Gastrocnemius medialis (tissue), 4 donors: Measurements from ENCODE around the gene CACNA2D3. TPM values are rescaled to one million over a fixed set of nuclear protein-coding genes. Genes with fewer than 3 reads are reported as not detected.
A peak's percentile ranks its signal among the peaks of the same experiment; 100 is the strongest.

Experiments
- ATAC-seq, 2 donors: fragments of 150-250 bp; one replicate each; pipeline ENCODE4 v1.9.1; 2016
- DNase-seq, 2 donors: peaks; one replicate each; pipeline ENCODE4 v3.0.0-alpha.2; 2019
- H3K27ac ChIP-seq, 4 donors: fragments of 200-600 bp; sonication (generic); 1 replicate in 1 of 4; 2 replicates in 3 of 4; pipeline ENCODE4 v1.5.1; 2016 to 2018; ENCODE audit warnings: mild to moderate bottlenecking in 2 of 4, moderate library complexity in 1 of 4
- H3K27me3 ChIP-seq, 3 donors: fragments of 200-600 bp; sonication (generic) in 2 of 3; 1 replicate in 1 of 3; 2 replicates in 2 of 3; pipeline versions ENCODE4 v1.5.1 to v1.6.0; 2016 to 2019; ENCODE audit warnings: mild to moderate bottlenecking in 1 of 3, moderate library complexity in 1 of 3
- H3K36me3 ChIP-seq, 2 donors: fragments of 200-600 bp; sonication (generic) in 1 of 2; one replicate each; pipeline ENCODE4 v1.5.1; 2017 to 2018
- H3K4me1 ChIP-seq, 2 donors: fragments of 200-600 bp; sonication (generic) in 1 of 2; one replicate each; pipeline ENCODE4 v1.5.1; 2016 to 2017; ENCODE audit warnings: mild to moderate bottlenecking in 2 of 2
- H3K4me3 ChIP-seq, 4 donors: fragments of 200-600 bp; sonication (generic) in 3 of 4; 1 replicate in 1 of 4; 2 replicates in 3 of 4; pipeline ENCODE4 v1.5.1; 2016 to 2019; ENCODE audit warnings: mild to moderate bottlenecking in 2 of 4
- H3K9me3 ChIP-seq, 3 donors: fragments of 200-600 bp; sonication (generic) in 2 of 3; 1 replicate in 1 of 3; 2 replicates in 2 of 3; pipeline ENCODE4 v1.5.1; 2016 to 2019
- CTCF ChIP-seq, 5 experiments: fragments of 450-650 bp in 3 of 5; fragments of 200-600 bp in 2 of 5; sonication (generic) in 2 of 5; IDR thresholded peaks in 4 of 5; conservative IDR thresholded peaks in 1 of 5; 1 replicate in 4 of 5; 2 replicates in 1 of 5; pipeline ENCODE4 v1.5.1; 2016 to 2019; ENCODE audit warnings: antibody characterized with exemption in 5 of 5, mild to moderate bottlenecking in 3 of 5, moderate library complexity in 3 of 5
- POLR2A ChIP-seq, 2 donors: fragments of 450-650 bp; IDR thresholded peaks; one replicate each; pipeline ENCODE4 v1.6.1; 2017; ENCODE audit warnings: antibody characterized with exemption in 2 of 2, mild to moderate bottlenecking in 2 of 2, moderate library complexity in 2 of 2
- in situ Hi-C, 4 donors: fragments of 200-750 bp; cut with MboI; loops; one replicate each; pipeline versions ENCODE4 v1.15.0 to v1.8.0; 2017; ENCODE audit warnings: low sequenced_read_pairs in 4 of 4
- intact Hi-C: fragments of 100-400 bp; cut with DNase I; formaldehyde crosslinking; loops from one replicate; pipeline ENCODE4 v1.15.1; 2023; ENCODE audit warnings: low total_unique reads
- total RNA-seq, 4 donors: library from RNA; depleted of rRNA; stranded (reverse); fragments of >200 nt; gene quantifications; one replicate each; pipeline versions ENCODE4 v1.1.0 to v1.2.3, GENCODE V29; 2016

The CACNA2D3 gene
- total RNA-seq: 10 to 100 TPM in 1 of 4 donors, 1 to 10 TPM in 3; 4.7 to 14.4 (median 7.1) TPM

GRCh38 chr3:54122324-54123002 is at the start of gene CACNA2D3:
TSS of gene CACNA2D3 (plus strand) at chr3:54122552.
- in situ Hi-C loops (no loop called here), intact Hi-C loops (loop anchor here (5.0 kb wide), 2 partner anchors 230 to 235 kb away; partner anchors contain the start of gene SELENOK)
- Histone ChIP-seq H3K36me3 (no peaks in the 10 kb centered on the region), H3K4me1 (peaks cover 18 to 27% of the 10 kb centered on the region in 2 donors), H3K4me3 (peak within 1 kb of the TSS; percentile 64 to 79 (median 78)), H3K9me3 (no peaks in the 10 kb centered on the region), H3K27me3 (no peaks in the 10 kb centered on the region), H3K27ac (peak within 1 kb of the TSS; percentile 83 to 87 (median 86))
- TF ChIP-seq POLR2A (IDR thresholded peaks at IDR 0.05) (peak; percentile 42 to 65), CTCF (IDR thresholded peaks at IDR 0.05 in 4 of 5, conservative IDR thresholded peaks at IDR 0.05 in 1 of 5) (no peak)
- ATAC-seq: peak; percentile 65 to 68
- DNase-seq: peak; percentile 57 to 58

- no peaks in the 10 kb centered on the region for H3K9me3 ChIP-seq
- intact Hi-C loops: no loop called here
Observed at GRCh38 chr3:54073386-54073785, 49.0 kb upstream of the CACNA2D3 start.

GRCh38 chr3:54079314-54079713 is 43.0 kb upstream of the CACNA2D3 start:
- no peak overlapping the region for H3K4me3 ChIP-seq
- intact Hi-C loops: no loop called here
- no peak for DNase-seq
- no peak for ATAC-seq
- no peaks in the 10 kb centered on the region for H3K9me3 ChIP-seq
- H3K27ac ChIP-seq: no peak overlapping the region
- H3K4me1 ChIP-seq: no peaks in the 10 kb centered on the region
- no peaks in the 10 kb centered on the region for H3K36me3 ChIP-seq
- no peaks in the 10 kb centered on the region for H3K27me3 ChIP-seq
- TF ChIP-seq CTCF (IDR thresholded peaks at IDR 0.05 in 4 of 5, conservative IDR thresholded peaks at IDR 0.05 in 1 of 5): no peak
- TF ChIP-seq POLR2A (IDR thresholded peaks at IDR 0.05): no peak
- in situ Hi-C loops: no loop called here

More at GRCh38 chr3:54073386-54073785, 49.0 kb upstream of the CACNA2D3 start:
- Histone ChIP-seq H3K27me3 (no peaks in the 10 kb centered on the region), H3K36me3 (no peaks in the 10 kb centered on the region), H3K4me3 (no peak overlapping the region), H3K4me1 (no peaks in the 10 kb centered on the region), H3K27ac (no peak overlapping the region)
- in situ Hi-C loops: no loop called here
- ATAC-seq (no peak), DNase-seq (no peak)
- TF ChIP-seq POLR2A (IDR thresholded peaks at IDR 0.05): no peak
- no peak for TF ChIP-seq CTCF (IDR thresholded peaks at IDR 0.05 in 4 of 5, conservative IDR thresholded peaks at IDR 0.05 in 1 of 5)

- Histone ChIP-seq H3K36me3 (no peaks in the 10 kb centered on the region), H3K9me3 (no peaks in the 10 kb centered on the region), H3K4me1 (no peaks in the 10 kb centered on the region), H3K4me3 (no peak overlapping the region), H3K27ac (no peak overlapping the region), H3K27me3 (no peaks in the 10 kb centered on the region)
- intact Hi-C loops (no loop called here), in situ Hi-C loops (no loop called here)
- TF ChIP-seq CTCF (IDR thresholded peaks at IDR 0.05 in 4 of 5, conservative IDR thresholded peaks at IDR 0.05 in 1 of 5) (no peak), POLR2A (IDR thresholded peaks at IDR 0.05) (no peak)
- ATAC-seq (no peak), DNase-seq (no peak)
Observed at GRCh38 chr3:54079730-54080325, 42.5 kb upstream of the CACNA2D3 start.
